ENCODE measurements around the gene COL19A1.
"Not testable (repeated sequence)": the region's sequence is repeated elsewhere in the genome, so short reads cannot be mapped to it uniquely, and the experiment has no call there.

COL19A1 gene

GRCh38 chr6:69866351-69866769 lies at the start of gene COL19A1:
COL19A1 (plus strand) TSS chr6:69866556; CDS start chr6:69879568, 13,012 bp downstream.
- DNase-seq (ENCODE audit: low read depth) = no peak

GRCh38 chr6:69816569-69816968 lies 49.8 kb upstream of the COL19A1 start:
- no peak for DNase-seq (ENCODE audit: low read depth)

GRCh38 chr6:69817358-69817757 lies 49.0 kb upstream of the COL19A1 start:
- DNase-seq (ENCODE audit: low read depth) = no peak

- no peak for DNase-seq (ENCODE audit: low read depth)
Measured at GRCh38 chr6:69818223-69818930, 48.0 kb upstream of the COL19A1 start.

- DNase-seq (ENCODE audit: low read depth) = no peak
Measured at GRCh38 chr6:69819138-69819537, 47.2 kb upstream of the COL19A1 start.

- DNase-seq (ENCODE audit: low read depth) = no peak
Measured at GRCh38 chr6:69820018-69820417, 46.3 kb upstream of the COL19A1 start.

GRCh38 chr6:69820438-69820837 lies 45.9 kb upstream of the COL19A1 start:
- no peak for DNase-seq (ENCODE audit: low read depth)

- not testable (repeated sequence) for DNase-seq (ENCODE audit: low read depth)
Measured at GRCh38 chr6:69824355-69824754, 42.0 kb upstream of the COL19A1 start.

GRCh38 chr6:69825904-69826303 lies 40.5 kb upstream of the COL19A1 start:
- no peak for DNase-seq (ENCODE audit: low read depth)

GRCh38 chr6:69827276-69827893 lies 39.0 kb upstream of the COL19A1 start:
- no peak for DNase-seq (ENCODE audit: low read depth)

- no peak for DNase-seq (ENCODE audit: low read depth)
Measured at GRCh38 chr6:69832558-69832957, 33.8 kb upstream of the COL19A1 start.

GRCh38 chr6:69835414-69836179 lies 30.8 kb upstream of the COL19A1 start:
- DNase-seq (ENCODE audit: low read depth) = no peak

- no peak for DNase-seq (ENCODE audit: low read depth)
Measured at GRCh38 chr6:69841862-69842261, 24.5 kb upstream of the COL19A1 start.

- DNase-seq (ENCODE audit: low read depth) = no peak
Measured at GRCh38 chr6:69843189-69843588, 23.2 kb upstream of the COL19A1 start.

- DNase-seq (ENCODE audit: low read depth) = no peak
Measured at GRCh38 chr6:69846312-69846711, 20.0 kb upstream of the COL19A1 start.

GRCh38 chr6:69846770-69847491 lies 19.4 kb upstream of the COL19A1 start:
- no peak for DNase-seq (ENCODE audit: low read depth)

- DNase-seq (ENCODE audit: low read depth) = no peak
Measured at GRCh38 chr6:69847492-69847788, 18.9 kb upstream of the COL19A1 start.

GRCh38 chr6:69848552-69848951 lies 17.8 kb upstream of the COL19A1 start:
- DNase-seq (ENCODE audit: low read depth) = no peak

- no peak for DNase-seq (ENCODE audit: low read depth)
Measured at GRCh38 chr6:69852706-69853105, 13.7 kb upstream of the COL19A1 start.

- DNase-seq (ENCODE audit: low read depth) = no peak
Measured at GRCh38 chr6:69861986-69862385, 4.4 kb upstream of the COL19A1 start.

- DNase-seq (ENCODE audit: low read depth) = no peak
Measured at GRCh38 chr6:69863766-69864165, 2.6 kb upstream of the COL19A1 start.

GRCh38 chr6:69865126-69865525 lies 1.2 kb upstream of the COL19A1 start:
- no peak for DNase-seq (ENCODE audit: low read depth)

Data from stimulated activated CD8-positive, alpha-beta memory T cell treated with anti-CD3 and anti-CD28 coated beads, Interleukin-15, amount 100 ng/mL, for 1 hour (primary cell).